ENCODE results near the gene COP1. TPM values are rescaled to one million over a fixed set of nuclear protein-coding genes. Genes with fewer than 3 reads are reported as not detected.
"Not testable (repeated sequence)": the region's sequence is repeated elsewhere in the genome, so short reads cannot be mapped to it uniquely, and the experiment has no call there.

COP1 gene
- polyA plus RNA-seq (2013, experiment 1 of 2; ENCODE audit: insufficient read length) = 40.6 TPM
- 51.0 TPM for polyA plus RNA-seq (2013, experiment 2 of 2; ENCODE audit: insufficient read length)

DNA sequence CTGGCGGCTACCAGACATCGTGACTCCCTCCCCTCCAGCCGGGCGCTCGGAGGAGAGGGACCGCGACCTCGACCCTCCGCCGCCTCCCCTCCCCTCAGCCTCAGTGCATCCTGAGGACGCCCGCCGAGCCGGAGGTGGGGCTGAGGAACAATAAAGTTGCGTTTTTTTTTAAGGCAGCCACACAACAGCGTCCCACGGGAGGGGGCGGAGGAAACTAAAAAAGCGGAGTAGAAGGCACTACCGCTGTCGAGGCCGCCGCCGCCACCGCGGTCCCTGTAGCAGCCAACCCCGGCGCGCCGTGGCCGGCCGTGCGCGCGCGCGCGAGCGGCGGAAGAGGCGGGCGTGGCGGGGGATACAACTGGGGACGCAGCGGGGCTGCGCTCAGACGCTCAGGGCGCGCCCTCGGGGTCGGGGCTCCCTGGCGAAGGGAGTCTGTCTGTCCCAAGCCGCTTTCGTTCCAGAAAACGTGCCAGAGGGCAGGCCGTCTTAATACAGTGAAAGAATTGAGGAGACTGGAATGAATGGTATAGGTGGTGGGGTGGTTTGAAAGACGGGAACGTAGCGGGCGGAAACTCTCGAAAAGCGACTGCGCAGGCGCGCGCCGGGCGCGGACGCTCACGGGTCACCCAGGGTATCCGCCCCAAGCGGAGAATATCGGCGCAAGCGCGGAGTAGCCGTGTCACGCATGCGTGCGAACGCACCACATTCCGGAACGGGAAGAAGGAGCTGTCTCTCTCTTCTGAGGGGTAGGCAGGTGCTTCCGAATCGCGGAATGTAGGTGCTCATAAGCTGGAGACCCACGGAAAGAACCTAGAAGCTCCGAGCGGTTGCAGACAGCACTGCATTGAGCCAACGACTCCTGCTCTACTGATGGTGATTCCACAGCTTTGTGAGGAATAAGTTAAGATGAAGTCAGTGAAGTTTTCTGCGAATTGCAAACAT is at the start of gene COP1:
TSS of gene COP1 (minus strand) at position 326 of the 942 bp plus-strand sequence. CDS start at position 18, 308 bp downstream.
- DNase-seq = peak; percentile 95

DNA sequence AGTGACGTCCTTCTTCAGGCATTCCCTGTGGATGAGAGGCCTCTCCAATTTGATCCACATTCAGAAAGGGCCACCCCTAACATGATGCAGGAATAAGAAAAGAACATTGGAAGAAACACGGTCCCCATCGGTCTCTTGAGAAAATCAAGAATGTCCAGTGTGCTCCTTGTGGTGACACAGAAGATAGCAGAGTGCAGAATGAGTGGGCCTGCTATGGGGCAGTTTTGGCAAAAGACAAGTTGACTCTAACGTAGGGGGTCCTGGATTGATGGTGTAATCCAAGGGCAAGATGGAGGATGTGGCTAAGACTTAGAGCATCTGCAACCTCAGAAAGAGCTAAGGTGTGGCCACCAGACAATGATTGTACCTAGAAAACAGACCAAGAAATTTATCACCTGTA is 45.1 kb upstream of the COP1 start:
- DNase-seq = no peak

DNA sequence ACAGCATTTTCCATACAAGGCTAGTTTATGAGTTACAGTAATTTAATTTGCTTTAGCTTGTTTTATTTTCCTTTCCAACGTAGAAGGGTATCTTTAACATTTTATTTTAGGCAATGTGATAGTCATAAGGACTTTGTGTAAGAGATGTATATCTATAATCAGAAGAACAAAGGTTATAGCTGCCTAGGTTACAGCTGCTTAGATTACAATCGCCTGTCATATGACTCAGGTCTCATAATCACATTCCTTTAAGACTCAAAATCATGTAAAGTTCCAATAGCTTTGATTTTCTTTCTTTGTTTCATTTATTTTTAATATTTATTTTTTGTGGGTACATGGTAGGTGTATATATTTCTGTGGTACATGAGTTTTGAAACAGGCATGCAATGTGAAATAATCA is 37.8 kb upstream of the COP1 start:
- no peak for DNase-seq

DNA sequence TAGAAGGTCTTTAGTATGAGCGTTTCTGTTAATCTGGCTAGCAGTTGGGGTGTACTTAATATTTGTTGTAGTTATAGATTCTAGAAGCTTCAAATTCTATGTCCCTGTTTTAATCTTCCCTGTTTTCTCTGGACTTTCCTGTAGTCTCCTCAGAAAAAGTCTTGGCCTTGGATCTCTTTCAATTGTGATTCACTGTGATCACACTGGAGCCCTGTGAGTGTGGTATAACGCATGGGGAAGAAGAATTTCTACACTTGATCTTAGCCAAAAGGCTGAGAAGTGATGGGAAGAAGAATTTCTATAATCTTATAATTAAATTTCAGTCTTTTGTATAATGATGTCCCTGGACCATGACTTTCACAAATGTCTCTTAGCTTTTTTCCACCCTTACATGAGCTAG is 36.7 kb upstream of the COP1 start:
- peak; percentile 57 for DNase-seq

DNA sequence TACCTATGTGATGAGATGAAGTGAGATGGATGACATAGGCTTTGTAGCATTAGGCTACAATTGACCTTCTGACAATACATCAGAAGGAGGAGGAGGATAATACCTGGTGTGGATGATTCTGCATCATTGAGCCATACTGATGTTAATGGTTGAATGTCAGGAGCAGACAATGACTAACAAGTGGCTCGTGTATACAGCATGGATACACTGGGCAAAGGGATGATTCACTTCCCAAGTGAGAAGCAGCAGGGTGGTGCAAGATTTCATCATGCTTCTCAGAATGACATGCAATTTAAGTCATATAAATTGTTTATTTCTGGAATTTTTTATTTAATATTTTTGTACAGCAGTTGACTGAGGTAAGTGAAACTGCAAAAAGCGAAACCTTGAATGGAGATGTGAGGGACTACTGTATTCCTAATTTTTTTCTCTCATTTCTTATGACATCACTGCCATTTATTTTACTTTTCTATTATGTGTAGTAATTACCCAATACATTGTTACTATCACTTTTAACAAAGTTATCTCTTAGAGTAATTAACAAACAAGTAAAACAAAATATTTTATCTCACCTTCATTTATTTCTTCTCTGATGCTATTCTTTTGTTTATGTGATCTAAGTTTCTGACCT is 34.4 kb upstream of the COP1 start:
- peak; percentile 91 for DNase-seq

DNA sequence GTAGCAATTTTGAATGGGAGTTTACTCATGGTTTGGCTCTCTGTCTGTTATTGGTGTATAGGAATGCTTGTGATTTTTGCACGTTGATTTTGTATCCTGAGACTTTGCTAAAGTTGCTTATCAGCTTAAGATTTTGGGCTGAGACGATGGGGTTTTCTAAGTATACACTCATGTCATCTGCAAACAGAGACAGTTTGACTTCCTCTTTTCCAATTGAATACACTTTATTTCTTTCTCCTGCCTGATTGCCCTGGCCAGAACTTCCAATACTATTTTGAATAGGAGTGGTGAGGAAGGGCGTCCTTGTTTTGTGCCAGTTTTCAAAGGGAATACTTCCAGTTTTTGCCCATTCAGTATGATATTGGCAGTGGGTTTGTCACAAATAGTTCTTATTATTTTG is 26.6 kb upstream of the COP1 start:
- not testable (repeated sequence) for DNase-seq

DNA sequence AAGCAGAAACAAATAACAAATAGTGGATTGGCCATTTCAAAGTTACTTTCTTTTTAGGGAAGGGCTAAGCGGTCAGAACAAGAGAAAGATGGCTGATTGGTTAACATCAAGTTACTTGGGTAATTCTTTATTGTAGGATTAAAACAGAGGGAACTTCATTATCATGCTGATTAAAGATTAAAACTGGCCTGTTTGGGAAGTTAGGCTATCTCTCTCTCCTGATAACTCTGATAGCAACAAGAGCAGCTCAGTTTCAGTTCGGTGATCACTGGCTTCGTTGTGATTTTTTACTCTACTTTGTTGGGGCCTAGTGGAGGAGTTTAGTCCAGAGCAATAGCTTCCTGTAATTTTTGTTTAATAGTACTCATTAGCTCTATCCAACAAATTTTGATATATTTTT is 20.5 kb upstream of the COP1 start:
- no peak for DNase-seq

DNA sequence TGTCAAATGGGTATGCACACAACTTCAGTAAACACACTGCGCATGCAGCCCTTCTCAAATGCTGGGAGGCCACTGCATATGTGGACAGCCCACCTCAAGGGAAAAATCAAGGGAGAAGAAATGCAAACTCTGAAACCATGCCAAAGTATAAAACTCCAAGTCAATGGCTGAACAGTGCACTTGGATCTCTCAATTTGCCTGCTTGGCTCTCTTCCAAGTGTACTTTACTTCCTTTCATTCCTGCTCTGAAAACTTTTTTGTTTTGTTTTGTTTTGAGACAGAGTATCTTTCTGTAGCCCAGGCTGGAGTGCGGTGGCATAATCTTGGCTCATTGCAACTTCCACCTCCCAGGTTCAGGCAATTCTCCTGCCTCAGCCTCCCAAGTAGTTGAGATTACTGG is 18.8 kb upstream of the COP1 start:
- DNase-seq = no peak

DNA sequence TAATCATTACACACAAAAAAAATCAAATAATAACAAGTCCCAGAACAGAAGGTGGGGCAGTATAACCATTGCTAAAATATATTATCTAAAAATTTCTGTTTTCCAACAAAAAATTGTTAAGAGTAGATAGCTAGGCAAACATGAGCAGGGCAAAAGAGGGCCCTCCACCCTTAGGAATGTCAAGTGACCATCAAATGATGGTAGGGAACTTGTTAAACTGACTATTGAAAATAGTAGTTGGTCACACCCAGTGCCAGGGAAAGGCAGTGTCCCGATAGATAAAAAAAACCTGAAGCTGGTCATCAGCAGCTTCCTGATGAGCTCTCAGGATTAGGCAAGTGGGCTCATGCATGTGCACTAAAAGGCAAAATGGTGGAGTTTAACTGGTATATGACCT is 18.4 kb upstream of the COP1 start:
- DNase-seq = no peak

DNA sequence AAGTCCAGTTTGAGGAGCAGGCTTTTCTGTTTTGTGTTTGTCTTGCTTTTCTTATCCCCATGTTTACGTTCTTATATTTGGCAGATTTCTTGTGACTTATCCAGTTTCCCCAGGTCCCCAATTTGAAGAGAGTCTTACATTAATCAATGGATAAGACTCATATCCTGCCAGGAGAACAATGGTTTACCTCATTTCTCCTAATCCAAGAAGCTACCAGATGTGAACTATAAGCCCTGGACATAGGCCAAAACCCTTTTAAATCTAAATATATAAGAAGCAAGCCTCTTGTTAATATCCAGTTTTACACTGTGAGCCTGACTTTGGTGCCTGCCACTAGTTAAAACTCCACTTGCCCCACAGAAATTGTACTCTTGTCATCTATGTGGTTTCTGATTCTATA is 15.1 kb upstream of the COP1 start:
- no peak for DNase-seq

DNA sequence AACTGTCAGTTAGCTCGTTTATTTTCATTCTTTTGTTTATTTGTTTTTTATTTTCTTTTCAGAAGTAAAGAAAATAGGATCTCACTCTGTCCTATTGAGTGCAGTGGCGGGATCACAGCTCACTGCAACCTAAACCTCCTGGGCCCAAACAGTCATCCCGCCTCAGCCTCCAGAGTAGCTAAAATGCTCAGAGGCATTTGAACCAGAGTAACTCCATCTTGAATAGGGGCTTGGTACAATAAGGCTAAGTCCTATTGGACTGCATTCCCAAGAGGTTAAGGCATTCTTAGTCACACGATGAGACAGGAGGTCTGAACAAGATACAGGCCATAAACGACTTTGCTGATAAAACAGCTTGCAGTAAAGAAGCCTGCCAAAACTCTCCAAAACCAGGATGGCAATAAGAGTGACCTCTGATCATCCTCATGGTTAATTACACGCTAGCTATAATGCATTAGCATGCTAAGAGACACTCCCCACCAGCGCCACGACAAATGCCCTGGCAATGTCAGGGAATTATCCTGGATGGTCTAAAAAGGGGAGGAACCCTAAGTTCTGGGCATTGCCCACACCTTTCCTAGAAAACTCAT is 13.1 kb upstream of the COP1 start:
- no peak for DNase-seq

DNA sequence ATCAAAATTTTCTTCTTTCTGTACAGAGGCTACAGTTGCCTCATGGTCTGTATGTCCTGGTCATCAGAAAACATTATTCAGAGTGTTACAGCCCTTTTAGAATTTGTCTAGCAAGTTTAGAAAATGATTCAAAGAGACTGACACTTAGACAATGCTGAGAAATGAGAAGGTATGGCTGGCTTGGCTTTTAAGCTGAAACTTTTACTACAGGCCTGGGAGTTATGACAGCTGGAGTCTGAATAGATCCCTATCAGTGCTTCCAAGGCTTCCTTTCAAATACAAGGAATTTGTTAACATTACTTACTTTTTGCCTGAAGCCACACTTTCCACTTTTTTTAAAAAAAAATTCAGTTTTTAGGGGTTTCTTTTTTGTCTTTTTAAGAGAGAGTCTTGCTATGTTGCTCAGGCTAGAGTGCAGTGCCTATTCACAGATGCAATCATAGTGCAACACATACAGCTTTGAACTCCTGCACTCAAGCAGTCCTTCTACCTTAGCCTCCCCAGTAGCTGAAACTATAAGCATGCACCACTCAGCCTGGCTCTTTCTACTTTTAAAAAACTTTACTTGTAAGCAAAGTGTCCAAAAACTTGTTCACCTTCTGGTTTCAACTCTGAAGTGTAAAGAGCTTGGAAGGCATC is 10.5 kb upstream of the COP1 start:
- DNase-seq = no peak

DNA sequence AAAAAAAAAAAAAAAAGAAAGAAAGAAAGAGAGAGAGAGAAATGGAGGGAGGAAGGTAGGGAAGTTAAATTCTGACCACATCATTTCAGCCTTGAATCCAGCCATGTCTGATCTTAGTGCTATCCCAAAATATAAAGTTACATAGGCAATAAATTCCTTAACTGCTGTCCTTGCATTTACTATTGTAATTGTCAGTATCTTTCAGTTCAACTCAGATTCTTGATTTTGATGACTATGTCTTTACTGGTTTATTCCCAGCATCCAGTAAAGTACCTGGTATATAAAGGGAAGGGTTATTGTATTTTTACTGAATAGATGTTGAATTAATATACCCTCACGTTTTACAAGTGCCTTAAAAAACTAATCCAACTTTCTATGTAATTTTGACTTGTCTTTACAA is 8.9 kb upstream of the COP1 start:
- no peak for DNase-seq

DNA sequence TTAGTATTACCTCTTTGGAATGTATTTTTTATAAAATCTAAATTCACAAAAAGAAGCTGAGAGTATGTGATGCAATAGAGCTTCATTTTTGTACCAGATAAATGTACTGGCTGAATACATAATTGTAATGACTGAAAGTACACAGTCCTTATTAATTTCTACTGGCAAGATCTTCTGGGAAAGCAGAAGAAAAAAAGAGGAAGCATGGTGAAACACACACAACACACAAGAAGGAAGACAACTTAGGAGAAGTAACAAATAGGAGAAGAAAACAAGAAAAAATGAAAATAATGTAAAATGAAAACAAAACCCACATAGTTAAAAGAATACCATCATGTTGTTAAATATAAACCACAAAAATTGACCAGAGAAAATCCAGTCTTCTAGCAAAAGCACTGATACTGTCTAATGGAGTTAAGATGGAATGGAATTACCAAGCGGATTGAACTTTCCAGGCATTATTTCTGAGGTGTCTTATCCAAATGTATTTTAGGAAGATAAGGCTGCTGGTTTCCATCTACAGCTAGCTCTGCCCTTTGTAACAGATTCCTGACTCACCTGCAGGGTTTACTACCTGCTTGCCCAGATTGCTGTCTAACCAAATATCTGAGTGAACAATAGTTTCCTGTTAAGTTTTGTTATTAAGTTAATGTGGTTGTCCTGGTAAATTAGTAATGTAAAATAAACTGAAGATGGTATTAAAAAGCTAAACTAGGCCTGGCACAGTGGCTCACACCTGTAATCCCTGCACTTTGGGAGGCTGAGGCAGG is 4.5 kb upstream of the COP1 start:
- no peak for DNase-seq

DNA sequence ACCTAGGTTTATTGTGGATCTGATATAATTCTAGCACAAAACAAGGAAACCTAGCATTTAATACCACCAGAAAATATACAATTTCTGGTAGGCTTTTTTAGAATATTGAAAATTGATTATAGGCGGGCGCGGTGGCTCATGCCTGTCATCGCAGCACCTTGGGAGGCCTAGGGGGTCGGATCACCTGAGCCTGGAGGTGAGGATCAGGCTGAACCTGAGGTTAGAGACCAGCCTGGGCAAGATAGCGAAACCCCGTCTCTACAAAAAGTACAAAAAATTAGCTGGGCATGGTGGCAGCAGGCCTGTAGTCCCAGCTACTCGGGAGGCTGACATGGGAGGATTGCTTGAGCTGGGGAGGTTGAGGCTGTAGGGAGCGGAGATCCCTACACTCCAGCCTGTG is 948 bp upstream of the COP1 start:
- no peak for DNase-seq

DNA sequence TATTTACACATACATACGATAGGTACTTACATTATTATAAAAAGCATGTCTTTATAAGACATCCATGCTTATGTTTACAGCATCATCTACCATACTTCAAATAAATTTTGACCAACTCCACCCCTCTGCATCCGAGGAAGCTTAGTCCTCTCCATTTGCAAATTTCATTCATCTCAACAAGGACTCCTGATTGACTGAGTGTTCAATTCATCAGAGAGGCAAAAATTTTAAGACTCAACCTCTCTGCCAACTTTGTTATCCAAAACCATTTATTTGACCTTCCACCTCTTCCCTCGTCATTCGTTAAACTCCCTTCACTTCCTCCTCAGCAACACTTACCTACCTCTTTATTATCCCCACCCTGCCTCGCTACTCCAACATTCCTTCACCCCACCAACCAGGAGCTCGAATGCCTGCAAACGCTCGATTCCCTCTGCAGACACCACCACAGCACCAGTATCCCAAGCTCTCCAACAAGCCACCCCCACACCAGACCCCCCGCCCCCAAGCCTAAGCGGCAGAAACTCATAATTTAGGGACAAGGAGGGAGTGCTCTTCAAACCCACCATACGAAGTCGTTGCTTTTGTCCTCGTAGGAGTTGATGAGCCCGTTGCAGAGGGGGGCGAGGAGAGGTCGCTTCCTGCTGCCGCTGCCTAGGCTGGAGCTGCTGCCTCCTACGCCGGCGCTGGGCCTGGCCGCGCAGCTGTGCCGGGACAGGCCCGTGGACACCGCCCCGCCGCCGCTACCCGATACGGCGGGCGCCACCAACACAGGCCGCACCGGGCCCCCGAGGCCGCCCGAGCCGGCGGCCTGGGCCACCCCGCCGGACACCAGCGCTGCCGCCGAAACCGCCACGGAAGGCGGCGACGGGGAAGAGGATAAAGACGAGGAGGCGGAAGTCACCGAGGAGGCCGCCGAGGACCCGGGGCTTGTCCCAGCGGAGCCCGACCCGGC is 803 bp downstream of the COP1 start:
- DNase-seq = peak; percentile 43

DNA sequence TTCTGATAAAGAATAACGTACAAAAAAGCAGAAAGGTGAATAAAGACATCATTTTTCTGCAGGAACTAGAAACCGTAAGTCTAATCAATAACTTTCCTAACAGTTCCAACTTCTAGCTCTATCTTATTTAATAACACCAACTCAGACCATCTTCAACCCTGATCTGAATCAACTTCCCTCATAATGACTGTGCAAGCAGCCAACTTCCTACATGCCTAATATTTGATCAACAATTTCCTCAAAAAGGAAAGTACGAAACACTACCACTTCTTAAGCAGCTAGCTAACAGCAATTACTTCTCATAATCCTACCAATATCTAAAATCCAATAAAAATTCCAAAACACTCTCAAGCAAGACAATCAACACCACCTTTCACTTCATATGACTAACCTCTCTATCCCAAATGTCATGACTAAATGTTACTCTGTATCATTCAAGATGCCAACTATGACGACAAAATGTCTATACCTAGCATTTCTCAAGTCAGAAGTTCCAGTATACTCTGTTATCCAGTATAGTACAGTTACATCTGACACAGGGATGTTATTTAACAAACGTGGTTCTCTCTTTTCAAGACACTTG is 1.7 kb downstream of the COP1 start:
- no peak for DNase-seq

DNA sequence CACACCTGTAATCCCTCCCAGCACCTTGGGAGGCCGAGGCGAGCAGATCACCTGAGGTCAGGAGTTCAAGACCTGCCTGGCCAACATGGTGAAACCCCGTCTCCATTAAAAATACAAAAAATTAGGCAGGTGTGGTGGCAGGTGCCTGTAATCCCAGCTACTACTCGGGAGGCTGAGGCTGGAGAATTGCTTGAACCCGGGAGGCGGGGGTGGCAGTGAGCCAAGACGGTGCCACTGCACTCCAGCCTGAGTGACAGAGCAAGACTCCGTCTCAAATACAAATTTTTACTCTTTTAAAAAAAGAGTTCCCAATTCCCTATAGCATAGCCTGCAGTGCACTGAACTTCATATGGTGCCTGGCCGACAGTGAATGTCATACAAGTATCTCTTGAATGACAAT is 2.4 kb downstream of the COP1 start:
- DNase-seq = not testable (repeated sequence)

DNA sequence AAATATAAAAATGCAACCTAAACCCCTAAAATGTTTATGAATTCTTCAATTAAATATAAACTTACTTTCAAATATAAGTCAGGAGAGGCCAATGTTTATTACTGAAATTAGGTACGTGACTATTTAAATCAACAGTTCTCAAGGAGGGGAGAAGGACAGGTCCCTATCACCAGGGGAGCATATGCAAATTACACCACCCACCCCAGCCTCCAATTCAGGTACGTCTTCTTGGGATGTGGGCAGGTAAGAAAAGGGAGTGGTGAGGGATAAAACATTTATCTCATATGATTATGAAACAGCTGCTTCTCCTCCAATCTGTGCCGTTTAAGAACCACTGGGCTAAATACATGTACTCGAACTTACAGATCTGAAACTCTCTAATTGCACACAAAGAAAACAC is 3.4 kb downstream of the COP1 start:
- no peak for DNase-seq

DNA sequence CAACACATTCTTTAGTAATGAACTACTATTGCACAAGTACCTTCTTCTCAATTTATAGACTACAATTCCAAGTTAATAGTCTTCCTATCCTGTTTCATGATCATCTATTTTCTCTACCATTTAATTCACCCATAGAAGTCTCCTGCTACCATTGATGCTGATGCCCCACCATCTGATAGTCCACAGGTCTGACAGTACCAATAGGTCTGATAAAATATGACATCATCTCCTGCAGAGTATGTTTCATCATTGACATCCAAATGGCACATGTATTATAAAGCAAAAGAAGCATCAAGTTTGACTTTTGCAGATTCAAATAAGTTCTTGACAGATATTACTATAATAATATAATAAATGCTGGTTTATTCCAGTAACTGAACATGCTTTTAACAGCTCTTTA is 5.5 kb downstream of the COP1 start:
- DNase-seq = no peak

DNA sequence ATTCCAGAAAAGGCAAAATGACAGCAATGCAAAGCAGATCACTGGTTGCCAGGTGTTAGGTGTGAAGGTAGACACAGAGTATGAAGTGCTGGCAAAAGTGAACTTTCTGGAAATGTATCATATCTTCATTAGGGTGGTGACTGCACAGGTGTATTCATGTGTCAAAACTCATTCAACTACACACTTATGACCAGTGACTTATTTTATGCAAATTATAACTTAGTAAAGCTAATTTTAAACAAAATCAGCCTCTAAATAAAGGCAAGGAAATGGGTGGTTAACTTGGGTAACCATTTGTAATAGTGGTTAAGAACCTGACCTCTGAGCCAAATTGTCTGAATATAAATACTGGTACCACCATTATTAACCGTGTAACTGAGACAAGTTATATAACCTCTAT is 7.4 kb downstream of the COP1 start:
- no peak for DNase-seq

Data from fibroblast of skin of scalp (primary cell).